Suppressor macrophage treated with lipopolysaccharide for 4 hours (primary cell): ENCODE results near the gene HP1BP3.

Experiments
- DNase-seq: peaks from one replicate; pipeline ENCODE4 v3.0.0-alpha.2; 2020

Gene HP1BP3

GRCh38 chr1:20770314-20771087 is 16.6 kb downstream of the HP1BP3 start:
- DNase-seq = no peak

- no peak for DNase-seq
These were observed 19.8 kb downstream of the HP1BP3 start for GRCh38 chr1:20767271-20767670.

- no peak for DNase-seq
These were observed 23.7 kb downstream of the HP1BP3 start for GRCh38 chr1:20763417-20763816.

GRCh38 chr1:20760322-20760721 is 26.8 kb downstream of the HP1BP3 start:
- DNase-seq = no peak

GRCh38 chr1:20753589-20753988 is 33.5 kb downstream of the HP1BP3 start:
- no peak for DNase-seq

GRCh38 chr1:20751462-20751990 is 35.6 kb downstream of the HP1BP3 start:
- DNase-seq = no peak

- DNase-seq = no peak
These were observed 44.4 kb downstream of the HP1BP3 start for GRCh38 chr1:20742671-20743070.

- no peak for DNase-seq
These were observed 46.3 kb downstream of the HP1BP3 start for GRCh38 chr1:20740781-20741180.

GRCh38 chr1:20739225-20739624 is 47.9 kb downstream of the HP1BP3 start:
- no peak for DNase-seq

- DNase-seq = no peak
These were observed 51.5 kb downstream of the HP1BP3 start for GRCh38 chr1:20735581-20736111.

GRCh38 chr1:20733360-20733975 is 53.6 kb downstream of the HP1BP3 start:
- DNase-seq = no peak

GRCh38 chr1:20732588-20733359 is 54.3 kb downstream of the HP1BP3 start, which contains the start of gene SH2D5:
Gene SH2D5, minus strand, starts transcription at chr1:20732703. Its CDS starts 4,659 bp downstream, at chr1:20728044.
- peak; percentile 91 for DNase-seq

GRCh38 chr1:20732071-20732587 is 55.0 kb downstream of the HP1BP3 start:
- DNase-seq = peak; percentile 47

- DNase-seq = peak; percentile 6
These were observed 55.8 kb downstream of the HP1BP3 start for GRCh38 chr1:20731057-20731991.

- no peak for DNase-seq
These were observed 56.4 kb downstream of the HP1BP3 start for GRCh38 chr1:20730690-20731056.

- no peak for DNase-seq
These were observed 57.0 kb downstream of the HP1BP3 start for GRCh38 chr1:20729990-20730689.

GRCh38 chr1:20729155-20729931 is 57.8 kb downstream of the HP1BP3 start:
- no peak for DNase-seq

- no peak for DNase-seq
These were observed 58.5 kb downstream of the HP1BP3 start for GRCh38 chr1:20728371-20729154.

- no peak for DNase-seq
These were observed 59.3 kb downstream of the HP1BP3 start for GRCh38 chr1:20727746-20728316.
